Myometrial cell (primary cell): ENCODE results near the gene OR52A1. TPM values are rescaled to one million over a fixed set of nuclear protein-coding genes. Genes with fewer than 3 reads are reported as not detected.

ENCODE experiments used
- total RNA-seq: library from RNA; depleted of rRNA; stranded (reverse); fragments of >200 nt; gene quantifications from 2 replicates; pipeline ENCODE4 v1.2.3, GENCODE V29; 2015

The OR52A1 gene
- not detected in 2 replicates for total RNA-seq

GRCh38 chr11:5154657-5155056 lies at the start of gene OR52A1:
Gene OR52A1 (minus strand): TSS chr11:5154757. CDS start chr11:5152369, 2,388 bp downstream.

GRCh38 chr11:5200582-5200981 lies 46.0 kb upstream of the OR52A1 start, which contains the start of gene OR51V1:
Gene OR51V1 (minus strand): TSS chr11:5200682. CDS start chr11:5200682, 0 bp downstream.

GRCh38 chr11:5137996-5138395 lies 16.6 kb downstream of the OR52A1 start, which contains the start of gene OR52A5:
Gene OR52A5 (minus strand): TSS chr11:5138356. CDS start chr11:5132642, 5,714 bp downstream.

Other genes with a start within 250 kb of the OR52A1 start
- not detected in 2 replicates for gene OR51G2, start 235.4 kb downstream of the OR52A1 start, total RNA-seq
- gene OR51G1, start 230.4 kb downstream of the OR52A1 start, total RNA-seq = not detected in 2 replicates
- gene OR51A4, start 207.2 kb downstream of the OR52A1 start, total RNA-seq = not detected in 2 replicates
- gene OR51A2, start 199.0 kb downstream of the OR52A1 start, total RNA-seq = not detected in 2 replicates
- not detected in 2 replicates for gene OR51L1, start 159.9 kb downstream of the OR52A1 start, total RNA-seq
- 1.7 TPM in 1 of 2 replicates, not detected in the other for gene OR52J3, start 108.2 kb downstream of the OR52A1 start, total RNA-seq
- not detected in 2 replicates for gene OR52E2, start 95.1 kb downstream of the OR52A1 start, total RNA-seq
- gene OR52E1, start 85.2 kb downstream of the OR52A1 start, total RNA-seq = not detected in 2 replicates
- gene OR52A5, start 16.4 kb downstream of the OR52A1 start, total RNA-seq = not detected in 2 replicates
- gene OR51V1, start 45.9 kb upstream of the OR52A1 start, total RNA-seq = not detected in 2 replicates
- gene HBB, start 72.3 kb upstream of the OR52A1 start, total RNA-seq = not detected in 2 replicates
- 0.29 TPM in 1 of 2 replicates, not detected in the other for gene HBD, start 79.7 kb upstream of the OR52A1 start, total RNA-seq
- gene HBG1, start 95.1 kb upstream of the OR52A1 start, total RNA-seq = not detected in 2 replicates
- gene HBG2, start 100.0 kb upstream of the OR52A1 start, total RNA-seq = not detected in 2 replicates
- not detected in 2 replicates for gene HBE1, start 115.2 kb upstream of the OR52A1 start, total RNA-seq
- gene OR51B4, start 147.2 kb upstream of the OR52A1 start, total RNA-seq = not detected in 2 replicates
- gene OR51B2, start 169.5 kb upstream of the OR52A1 start, total RNA-seq = not detected in 2 replicates
- gene OR51B5, start 188.8 kb upstream of the OR52A1 start, total RNA-seq = not detected in 2 replicates
- not detected in 2 replicates for gene OR51B6, start 196.8 kb upstream of the OR52A1 start, total RNA-seq
- not detected in 2 replicates for gene OR51M1, start 229.1 kb upstream of the OR52A1 start, total RNA-seq